Karpas-422 (cell line): ENCODE measurements around the gene RAB36. TPM values are rescaled to one million over a fixed set of nuclear protein-coding genes. Genes with fewer than 3 reads are reported as not detected.

Experiments used
- small RNA-seq: library from RNA; depleted of rRNA; stranded (forward); fragments of <200 nt; gene quantifications from one replicate; pipeline ENCODE3, GENCODE V24; 2014
- total RNA-seq: library from RNA; depleted of rRNA; stranded (reverse); fragments of >200 nt; shearing (Covaris generic); gene quantifications from 2 replicates; pipeline ENCODE4 v1.2.3, GENCODE V29; 2014; ENCODE audit warnings: low replicate concordance; rRNA removed

RAB36 gene
- total RNA-seq, 1 experiment from 2014 or later: 10.6 TPM

Small RNA genes lying within 50 kb of the gene (small RNA-seq; reads per million reads assigned to genes)
- gene BCRP8 (not detected), gene RF00017 (not detected), gene RF00066 (not detected)

Other genes starting within 250 kb of the RAB36 start
- gene GNAZ, start 75.0 kb upstream of the RAB36 start, total RNA-seq: 33.0 and 33.8 TPM in 2 replicates
- 2.6 and 3.1 TPM in 2 replicates for gene RSPH14, start 3.5 kb upstream of the RAB36 start, total RNA-seq
- gene BCR, start 35.0 kb downstream of the RAB36 start, total RNA-seq: 29.7 and 40.5 TPM in 2 replicates